Neuronal stem cell (in vitro differentiated cells): ENCODE results near the gene S100A5.
A peak's percentile ranks its signal among the peaks of the same experiment; 100 is the strongest.
"Not testable (repeated sequence)": the region's sequence is repeated elsewhere in the genome, so short reads cannot be mapped to it uniquely, and the experiment has no call there.

ENCODE experiments used
- DNase-seq: peaks from one replicate; pipeline ENCODE4 v3.0.0-alpha.2; 2013; ENCODE audit warnings: low spot score
- H2AFZ ChIP-seq: one replicate; pipeline ENCODE4 v1.6.1; 2013; ENCODE audit warnings: mild to moderate bottlenecking, low read length, inconsistent platforms
- H2AK5ac ChIP-seq: 2 replicates; pipeline ENCODE4 v1.6.1; 2013; ENCODE audit warnings: low read depth, mild to moderate bottlenecking, inconsistent platforms, low read length, moderate library complexity, mixed read lengths
- H2BK120ac ChIP-seq: 2 replicates; pipeline ENCODE4 v1.6.1; 2013; ENCODE audit warnings: low read depth, mild to moderate bottlenecking, inconsistent platforms, low read length, moderate library complexity, mixed read lengths
- H2BK12ac ChIP-seq: one replicate; pipeline ENCODE4 v1.6.1; 2013; ENCODE audit warnings: low read length, inconsistent platforms
- H2BK15ac ChIP-seq: 2 replicates; pipeline ENCODE4 v1.6.1; 2013; ENCODE audit warnings: mild to moderate bottlenecking, low read length, inconsistent platforms, mixed read lengths
- H2BK5ac ChIP-seq: one replicate; pipeline ENCODE4 v1.6.1; 2013; ENCODE audit warnings: inconsistent platforms, mild to moderate bottlenecking, low read length, moderate library complexity
- H3K14ac ChIP-seq: one replicate; pipeline ENCODE4 v1.6.1; 2013; ENCODE audit warnings: low read length, inconsistent platforms
- H3K18ac ChIP-seq: 2 replicates; pipeline ENCODE4 v1.6.1; 2013; ENCODE audit warnings: low read length, inconsistent platforms
- H3K23ac ChIP-seq: 2 replicates; pipeline ENCODE4 v1.6.1; 2013; ENCODE audit warnings: low read depth, mild to moderate bottlenecking, mixed read lengths, low read length, inconsistent platforms; ENCODE audit not compliant: poor library complexity
- H3K27ac ChIP-seq: replicated peaks from 3 replicates; pipeline ENCODE4 v1.5.1; 2013; ENCODE audit warnings: low read length, inconsistent platforms
- H3K27me3 ChIP-seq, 3 experiments: 2 replicates each; pipeline ENCODE4 v1.6.1; 2013; ENCODE audit warnings: low read length in 3 of 3, mild to moderate bottlenecking in 2 of 3, inconsistent platforms in 1 of 3, low read depth in 1 of 3, mixed read lengths in 1 of 3, moderate library complexity in 1 of 3; ENCODE audit not compliant: control insufficient read depth in 3 of 3, insufficient read depth in 3 of 3
- H3K36me3 ChIP-seq, 2 donors: replicated peaks in 1 of 2; 2 replicates each; pipeline ENCODE4 v1.6.1; 2013; ENCODE audit warnings: low read length in 2 of 2; ENCODE audit not compliant: control insufficient read depth in 2 of 2, insufficient read depth in 2 of 2
- H3K4ac ChIP-seq: 2 replicates; pipeline ENCODE4 v1.6.1; 2013; ENCODE audit warnings: inconsistent platforms, mild to moderate bottlenecking, low read length, moderate library complexity
- H3K4me1 ChIP-seq, 2 donors: 1 replicate in 1 of 2; 2 replicates in 1 of 2; pipeline ENCODE4 v1.6.1; 2013; ENCODE audit warnings: low read length in 2 of 2, low read depth in 1 of 2; ENCODE audit not compliant: control insufficient read depth in 2 of 2, insufficient read depth in 1 of 2
- H3K4me2 ChIP-seq: one replicate; pipeline ENCODE4 v1.6.1; 2013; ENCODE audit warnings: mild to moderate bottlenecking, low read length, inconsistent platforms; ENCODE audit not compliant: insufficient read depth, poor library complexity, severe bottlenecking
- H3K4me3 ChIP-seq, 2 donors: 2 replicates each; pipeline ENCODE4 v1.5.1; 2013; ENCODE audit warnings: low read length in 2 of 2, mild to moderate bottlenecking in 2 of 2, inconsistent platforms in 1 of 2, moderate library complexity in 1 of 2
- H3K79me1 ChIP-seq: one replicate; pipeline ENCODE4 v1.6.1; 2013; ENCODE audit warnings: low read depth, mild to moderate bottlenecking, inconsistent platforms, low read length, moderate library complexity
- H3K9ac ChIP-seq: one replicate; pipeline ENCODE4 v1.6.1; 2013; ENCODE audit warnings: mild to moderate bottlenecking, low read depth, low read length, inconsistent platforms; ENCODE audit not compliant: poor library complexity
- H3K9me3 ChIP-seq, 2 donors: replicated peaks in 1 of 2; 2 replicates each; pipeline versions ENCODE3 to v1.6.1; 2013; ENCODE audit warnings: low read length in 2 of 2, mild to moderate bottlenecking in 2 of 2, inconsistent platforms in 1 of 2, low read depth in 1 of 2, mixed read lengths in 1 of 2, moderate library complexity in 1 of 2; ENCODE audit not compliant: control insufficient read depth in 2 of 2, insufficient read depth in 1 of 2
- H4K8ac ChIP-seq: one replicate; pipeline ENCODE4 v1.6.1; 2013; ENCODE audit warnings: low read depth, mild to moderate bottlenecking, inconsistent platforms, low read length, moderate library complexity
- H4K91ac ChIP-seq: one replicate; pipeline ENCODE4 v1.6.1; 2013; ENCODE audit warnings: low read length, low read depth, mild to moderate bottlenecking, inconsistent platforms; ENCODE audit not compliant: poor library complexity
- WGBS, 2 donors: extraction: QIAGEN DNeasy Blood & Tissue Kit; methylation state at CpG; one replicate each; pipeline ENCODE4 v1.1.7; 2013; ENCODE audit warnings: missing lambda C conversion rate in 2 of 2, mixed read lengths in 1 of 2; ENCODE audit not compliant: insufficient read length in 2 of 2, insufficient replicate concordance in 1 of 2; ENCODE audit errors: extremely low coverage in 2 of 2; 5-methylcytosine and 5-hydroxymethylcytosine counted together

Gene S100A5

DNA sequence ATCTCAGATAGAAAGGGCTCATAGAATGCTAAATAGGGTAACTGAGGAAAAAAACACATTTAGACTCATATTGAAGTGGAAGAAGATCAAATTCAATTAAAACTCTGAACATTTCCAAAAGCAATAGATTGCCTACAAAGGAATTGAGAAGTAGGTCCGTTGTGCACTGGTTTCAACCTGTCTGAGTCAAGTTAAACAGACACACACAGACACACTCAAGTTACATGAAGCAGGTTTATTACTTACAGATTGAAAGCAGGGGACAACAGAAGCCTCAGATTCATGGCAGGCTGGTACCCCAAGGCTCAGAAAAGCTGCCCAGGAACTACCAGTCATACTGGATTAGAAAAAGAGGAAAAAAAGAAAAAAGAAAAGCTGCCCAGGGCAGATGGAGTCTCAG is 45.6 kb upstream of the S100A5 start:
- Histone ChIP-seq H3K79me1 (no peaks in the 10 kb centered on the region), H2BK5ac (no peak overlapping the region), H3K9ac (no peak overlapping the region), H3K4me2 (no peak overlapping the region), H3K14ac (no peak overlapping the region), H2BK12ac (no peak overlapping the region), H2BK15ac (no peak overlapping the region), H4K91ac (no peak overlapping the region), H3K27ac (no peak overlapping the region), H3K18ac (no peak overlapping the region), H3K4me3 (no peak overlapping the region), H3K27me3 (no peaks in the 10 kb centered on the region), H3K36me3 (no peaks in the 10 kb centered on the region), H2BK120ac (no peak overlapping the region), H2AFZ (peak overlapping the region; percentile 75), H4K8ac (no peak overlapping the region), H3K23ac (no peak overlapping the region), H3K9me3 (no peaks in the 10 kb centered on the region), H2AK5ac (no peak overlapping the region), H3K4ac (no peak overlapping the region), H3K4me1 (peaks cover 3 to 4% of the 10 kb centered on the region in 2 donors)
- no peak for DNase-seq
- no CpG with 5 or more reads among the region's 1 CpG for WGBS, 2 donors

DNA sequence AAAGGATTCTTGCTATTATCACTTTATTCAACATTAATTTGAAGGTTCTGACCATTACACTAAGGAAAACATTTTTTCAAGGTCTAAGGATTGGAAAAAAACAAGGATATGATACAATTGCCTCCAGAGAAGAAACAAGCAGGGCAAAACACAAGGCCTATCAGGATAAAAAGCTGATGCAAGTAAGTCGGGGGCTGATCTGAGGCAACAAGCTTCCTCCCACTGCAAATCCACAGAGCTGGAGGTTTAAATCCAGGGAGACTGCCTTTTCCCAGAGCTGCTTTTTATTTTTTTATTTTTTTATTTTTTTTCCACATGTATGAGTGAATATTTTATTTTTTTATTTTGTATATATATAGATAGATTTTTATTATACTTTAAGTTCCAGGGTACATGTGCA is 44.3 kb upstream of the S100A5 start:
- H4K8ac ChIP-seq = no peak overlapping the region
- H3K4me1 ChIP-seq = peaks cover 3 to 4% of the 10 kb centered on the region in 2 donors
- H3K36me3 ChIP-seq = no peaks in the 10 kb centered on the region
- no peak overlapping the region for H3K9ac ChIP-seq
- H3K9me3 ChIP-seq = no peaks in the 10 kb centered on the region
- no peak overlapping the region for H3K14ac ChIP-seq
- H2AFZ ChIP-seq = no peak overlapping the region
- H3K4ac ChIP-seq = no peak overlapping the region
- H2BK12ac ChIP-seq = no peak overlapping the region
- H2BK15ac ChIP-seq = no peak overlapping the region
- H3K4me3 ChIP-seq = no peak overlapping the region
- H3K23ac ChIP-seq = no peak overlapping the region
- no peak overlapping the region for H3K27ac ChIP-seq
- no peak overlapping the region for H3K4me2 ChIP-seq
- no peak overlapping the region for H4K91ac ChIP-seq
- no peaks in the 10 kb centered on the region for H3K79me1 ChIP-seq
- no peak overlapping the region for H2BK120ac ChIP-seq
- no CpG with 5 or more reads among the region's 1 CpG for WGBS, 2 donors
- DNase-seq = no peak
- no peaks in the 10 kb centered on the region for H3K27me3 ChIP-seq
- no peak overlapping the region for H2BK5ac ChIP-seq
- no peak overlapping the region for H2AK5ac ChIP-seq
- H3K18ac ChIP-seq = no peak overlapping the region

DNA sequence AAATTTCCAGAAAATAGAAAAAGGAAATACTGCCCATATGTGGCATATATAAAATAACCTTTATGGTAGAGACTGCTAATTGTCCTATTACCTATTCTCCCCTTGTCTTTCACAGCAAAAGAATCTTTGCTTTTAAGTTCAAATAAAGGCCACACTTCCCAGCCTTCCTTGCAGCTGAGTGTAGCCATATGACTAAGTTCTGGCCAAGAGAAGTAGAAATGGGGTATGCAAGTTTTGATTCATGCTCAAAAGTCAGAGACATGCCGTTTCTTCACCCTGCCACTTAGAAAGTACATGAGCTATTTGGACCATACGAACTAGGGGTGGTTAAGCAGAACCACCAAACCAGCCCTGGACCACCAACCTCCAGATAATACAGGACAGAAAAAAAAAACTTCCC is 43.2 kb upstream of the S100A5 start:
- H3K4ac ChIP-seq = no peak overlapping the region

GRCh38 chr1:153583514-153583913 is 42.8 kb upstream of the S100A5 start:
- H2BK15ac ChIP-seq, H4K91ac ChIP-seq, H3K27me3 ChIP-seq, H2BK5ac ChIP-seq, H3K9me3 ChIP-seq, H3K18ac ChIP-seq, H3K9ac ChIP-seq, H2AFZ ChIP-seq, H3K27ac ChIP-seq, DNase-seq, H4K8ac ChIP-seq, H2AK5ac ChIP-seq, H3K79me1 ChIP-seq, H2BK120ac ChIP-seq, H3K4me2 ChIP-seq, H3K4ac ChIP-seq, H3K14ac ChIP-seq, H2BK12ac ChIP-seq, H3K23ac ChIP-seq, H3K36me3 ChIP-seq, H3K4me3 ChIP-seq: not testable (repeated sequence)
- no CpG with 5 or more reads among the region's 3 CpGs for WGBS, 2 donors
- peaks cover 8 to 11% of the 10 kb centered on the region in 2 donors for H3K4me1 ChIP-seq

More for the DNA sequence above, 43.2 kb upstream of the S100A5 start:
- WGBS, 2 donors = no CpG with 5 or more reads among the region's 2 CpGs
- no peak overlapping the region for H4K8ac ChIP-seq
- no peak overlapping the region for H2BK120ac ChIP-seq
- no peak overlapping the region for H4K91ac ChIP-seq
- H3K36me3 ChIP-seq = no peaks in the 10 kb centered on the region
- no peak overlapping the region for H2BK5ac ChIP-seq
- no peak overlapping the region for H3K4me2 ChIP-seq
- no peaks in the 10 kb centered on the region for H3K79me1 ChIP-seq
- H3K27ac ChIP-seq = no peak overlapping the region
- no peaks in the 10 kb centered on the region for H3K9me3 ChIP-seq
- H3K18ac ChIP-seq = no peak overlapping the region
- H3K4me1 ChIP-seq = peaks cover 5 to 7% of the 10 kb centered on the region in 2 donors
- no peaks in the 10 kb centered on the region for H3K27me3 ChIP-seq
- H2AK5ac ChIP-seq = no peak overlapping the region
- no peak overlapping the region for H3K9ac ChIP-seq
- H2AFZ ChIP-seq = peak overlapping the region; percentile 23
- no peak overlapping the region for H2BK12ac ChIP-seq
- H2BK15ac ChIP-seq = no peak overlapping the region
- no peak overlapping the region for H3K23ac ChIP-seq
- no peak overlapping the region for H3K4me3 ChIP-seq
- DNase-seq = no peak
- no peak overlapping the region for H3K14ac ChIP-seq
